ENCODE measurements around the gene CCDC78. TPM values are rescaled to one million over a fixed set of nuclear protein-coding genes. Genes with fewer than 3 reads are reported as not detected.

The CCDC78 gene
- total RNA-seq, 2 experiments from 2014 or later: 1.2 to 2.7 TPM

GRCh38 chr16:687499-687898 lies 38.7 kb downstream of the CCDC78 start:
- no peak overlapping the region for H3K4me3 Mint-ChIP-seq
- H3K4me1 Mint-ChIP-seq (ENCODE audit: low read depth): peaks cover 18% of the 10 kb centered on the region
- H3K9me3 ChIP-seq (ENCODE audit: control insufficient read depth in 1 of 2, insufficient read depth in 1 of 2, low read length in 2 of 2): peaks cover 0 to 7% of the 10 kb centered on the region in 2 experiments
- ChIA-PET POLR2A (no interaction called here), CTCF (interaction anchor here (1.8 kb wide), 1 partner anchor 20 kb away, joined by 5 read pairs; the partner anchor contains the start of gene RHOT2)
- H3K4me3 ChIP-seq (ENCODE audit: low read length): no peak overlapping the region
- H3K9me3 Mint-ChIP-seq: no peaks in the 10 kb centered on the region
- ATAC-seq (ENCODE audit: poor library complexity) (no peak), DNase-seq (no peak)
- H3K27me3 Mint-ChIP-seq: no peaks in the 10 kb centered on the region
- no peak for TF ChIP-seq CTCF (IDR thresholded peaks at IDR 0.05)
- intact Hi-C loops (cut with DNase I, micrococcal nuclease): no loop called here
- H3K4me1 ChIP-seq (ENCODE audit: insufficient read depth, low read length): peaks cover 57% of the 10 kb centered on the region
- H3K36me3 ChIP-seq (ENCODE audit: insufficient read depth, low read length): peaks cover 18% of the 10 kb centered on the region
- peaks cover 10% of the 10 kb centered on the region for H3K36me3 Mint-ChIP-seq (ENCODE audit: low read depth)
- no peak overlapping the region for H3K27ac ChIP-seq (ENCODE audit: low read depth in 1 of 2, low read length in 2 of 2)
- H3K27ac Mint-ChIP-seq: no peak overlapping the region
- H3K27me3 ChIP-seq (ENCODE audit: control insufficient read depth in 1 of 2, insufficient read depth in 2 of 2, low read length in 2 of 2): no peaks in the 10 kb centered on the region

- DNase-seq: peak in 1 of 14 experiments; percentile 43
- Histone ChIP-seq H3K4me1 (ENCODE audit: insufficient read depth, low read length) (peaks cover 66% of the 10 kb centered on the region), H3K27ac (ENCODE audit: low read depth in 1 of 2, low read length in 2 of 2) (no peak overlapping the region), H3K4me3 (ENCODE audit: low read length) (no peak overlapping the region), H3K36me3 (ENCODE audit: insufficient read depth, low read length) (peaks cover 26% of the 10 kb centered on the region), H3K27me3 (ENCODE audit: control insufficient read depth in 1 of 2, insufficient read depth in 2 of 2, low read length in 2 of 2) (no peaks in the 10 kb centered on the region), H3K9me3 (ENCODE audit: control insufficient read depth in 1 of 2, insufficient read depth in 1 of 2, low read length in 2 of 2) (peaks cover 0 to 7% of the 10 kb centered on the region in 2 experiments)
- peaks cover 16% of the 10 kb centered on the region for H3K36me3 Mint-ChIP-seq (ENCODE audit: low read depth)
- H3K4me1 Mint-ChIP-seq (ENCODE audit: low read depth): peaks cover 16% of the 10 kb centered on the region
- no peak overlapping the region for H3K27ac Mint-ChIP-seq
- POLR2A ChIA-PET: interaction anchor here (1.5 kb wide), 1 partner anchor 9 kb away, joined by 5 read pairs; no protein-coding TSS in a partner anchor
- TF ChIP-seq CTCF (IDR thresholded peaks at IDR 0.05): no peak
- no peak for ATAC-seq (ENCODE audit: poor library complexity)
- intact Hi-C loops (cut with DNase I, micrococcal nuclease): no loop called here
- no peaks in the 10 kb centered on the region for H3K9me3 Mint-ChIP-seq
- H3K4me3 Mint-ChIP-seq: peak overlapping the region; percentile 42
- no peaks in the 10 kb centered on the region for H3K27me3 Mint-ChIP-seq
- CTCF ChIA-PET: interaction anchor here (1.8 kb wide), 1 partner anchor 19 kb away, joined by 5 read pairs; the partner anchor contains the start of gene RHOT2
Observed at GRCh38 chr16:686459-687260, 39.6 kb downstream of the CCDC78 start.

- peaks cover 23% of the 10 kb centered on the region for H3K36me3 Mint-ChIP-seq (ENCODE audit: low read depth)
- no peak for TF ChIP-seq CTCF (IDR thresholded peaks at IDR 0.05)
- no peak for ATAC-seq (ENCODE audit: poor library complexity)
- Histone ChIP-seq H3K36me3 (ENCODE audit: insufficient read depth, low read length) (peaks cover 29% of the 10 kb centered on the region), H3K4me1 (ENCODE audit: insufficient read depth, low read length) (peaks cover 73% of the 10 kb centered on the region), H3K4me3 (ENCODE audit: low read length) (no peak overlapping the region), H3K27me3 (ENCODE audit: control insufficient read depth in 1 of 2, insufficient read depth in 2 of 2, low read length in 2 of 2) (no peaks in the 10 kb centered on the region), H3K9me3 (ENCODE audit: control insufficient read depth in 1 of 2, insufficient read depth in 1 of 2, low read length in 2 of 2) (peaks cover 0 to 6% of the 10 kb centered on the region in 2 experiments), H3K27ac (ENCODE audit: low read depth in 1 of 2, low read length in 2 of 2) (no peak overlapping the region)
- H3K4me1 Mint-ChIP-seq (ENCODE audit: low read depth): peaks cover 16% of the 10 kb centered on the region
- no peak overlapping the region for H3K27ac Mint-ChIP-seq
- peak in 1 of 14 experiments; percentile 52 for DNase-seq
- H3K27me3 Mint-ChIP-seq: no peaks in the 10 kb centered on the region
- intact Hi-C loops (cut with DNase I, micrococcal nuclease): no loop called here
- CTCF ChIA-PET: interaction anchor here (1.8 kb wide), 1 partner anchor 18 kb away, joined by 5 read pairs; the partner anchor contains the start of gene RHOT2
- H3K4me3 Mint-ChIP-seq: peak overlapping the region; percentile 38
- no peaks in the 10 kb centered on the region for H3K9me3 Mint-ChIP-seq
- POLR2A ChIA-PET: interaction anchor here (1.5 kb wide), 1 partner anchor 10 kb away, joined by 5 read pairs; no protein-coding TSS in a partner anchor
Observed at GRCh38 chr16:685967-686366, 40.3 kb downstream of the CCDC78 start.
